Neural cell (in vitro differentiated cells): Measurements from ENCODE around the gene PARVG. TPM values are rescaled to one million over a fixed set of nuclear protein-coding genes. Genes with fewer than 3 reads are reported as not detected.

ENCODE experiments used
- H2AFZ ChIP-seq: fragments of 200-600, 300-800 bp; sonication (generic), shearing (Covaris generic); 2 replicates; pipeline ENCODE4 v1.6.0; 2014; ENCODE audit warnings: low read depth, mild to moderate bottlenecking, antibody characterized with exemption, low read length, moderate library complexity
- H3F3A ChIP-seq: fragments of 200-600 bp; shearing (Covaris generic); 2 replicates; pipeline ENCODE4 v1.6.1; 2016; ENCODE audit warnings: mild to moderate bottlenecking, moderate library complexity, mixed read lengths, antibody characterized with exemption, low read length; ENCODE audit not compliant: insufficient read depth, poor library complexity, severe bottlenecking
- H3K27ac ChIP-seq: fragments of 200-600, 300-800 bp; sonication (generic), shearing (Covaris generic); 2 replicates; pipeline ENCODE4 v1.5.1; 2014; ENCODE audit warnings: mild to moderate bottlenecking, low read length, moderate library complexity
- H3K27me3 ChIP-seq: fragments of 300-800, 200-600 bp; sonication (generic), shearing (Covaris generic); 2 replicates; pipeline ENCODE4 v1.6.0; 2014; ENCODE audit warnings: mild to moderate bottlenecking, low read depth, low read length, moderate library complexity; ENCODE audit not compliant: insufficient read depth
- H3K36me3 ChIP-seq: fragments of 300-800, 200-600 bp; sonication (generic), shearing (Covaris generic); 2 replicates; pipeline ENCODE4 v1.5.1; 2014; ENCODE audit warnings: mild to moderate bottlenecking, antibody characterized with exemption, low read length, moderate library complexity; ENCODE audit not compliant: insufficient read depth
- H3K4me2 ChIP-seq: fragments of 300-800, 200-600 bp; sonication (generic), shearing (Covaris generic); 2 replicates; pipeline ENCODE4 v1.6.0; 2014; ENCODE audit warnings: mild to moderate bottlenecking, low read length
- H3K4me3 ChIP-seq: fragments of 300-800, 200-600 bp; sonication (generic), shearing (Covaris generic); 2 replicates; pipeline ENCODE4 v1.5.1; 2014; ENCODE audit warnings: mild to moderate bottlenecking, low read length, moderate library complexity
- H3K79me2 ChIP-seq: fragments of 200-600 bp; shearing (Covaris generic); replicated peaks from 2 replicates; pipeline ENCODE4 v1.6.0; 2014; ENCODE audit warnings: mild to moderate bottlenecking, low read length, moderate library complexity; ENCODE audit not compliant: insufficient read depth
- H3K9ac ChIP-seq: fragments of 300-800, 200-600 bp; sonication (generic), shearing (Covaris generic); 2 replicates; pipeline ENCODE4 v1.6.1; 2016; ENCODE audit warnings: mild to moderate bottlenecking, low read length, mixed read lengths
- H3K9me2 ChIP-seq: fragments of 200-600 bp; shearing (Covaris generic); 2 replicates; pipeline ENCODE4 v1.6.1; 2016; ENCODE audit warnings: mild to moderate bottlenecking, low read length, mixed read lengths; ENCODE audit not compliant: insufficient read depth
- H3K9me3 ChIP-seq: fragments of 200-600, 300-800 bp; sonication (generic), shearing (Covaris generic); 2 replicates; pipeline ENCODE4 v1.6.1; 2016; ENCODE audit warnings: mild to moderate bottlenecking, mixed run types, low read length, moderate library complexity, mixed read lengths
- H4K20me1 ChIP-seq: fragments of 200-600 bp; shearing (Covaris generic); 2 replicates; pipeline ENCODE4 v1.6.1; 2016; ENCODE audit warnings: mild to moderate bottlenecking, mixed run types; ENCODE audit not compliant: insufficient read depth
- CTCF ChIP-seq: fragments of 450-650 bp; IDR thresholded peaks from 2 replicates; pipeline ENCODE4 v1.5.1; 2014; ENCODE audit warnings: antibody characterized with exemption, mild to moderate bottlenecking, moderate library complexity; ENCODE audit not compliant: poor library complexity, severe bottlenecking
- EP300 ChIP-seq: fragments of 450-650 bp; conservative IDR thresholded peaks from 2 replicates; pipeline ENCODE4 v1.6.1; 2014; ENCODE audit warnings: antibody characterized with exemption, mild to moderate bottlenecking, moderate library complexity; ENCODE audit not compliant: poor library complexity, severe bottlenecking
- EZH2 ChIP-seq: fragments of 200-600, 300-800 bp; shearing (Covaris generic), sonication (generic); IDR thresholded peaks from 2 replicates; pipeline ENCODE4 v1.6.1; 2014; ENCODE audit warnings: antibody characterized with exemption, low read length, borderline replicate concordance, mild to moderate bottlenecking; ENCODE audit not compliant: insufficient read depth, poor library complexity, severe bottlenecking
- MXI1 ChIP-seq: fragments of 450-650 bp; conservative IDR thresholded peaks from 2 replicates; pipeline ENCODE4 v1.6.1; 2014; ENCODE audit warnings: antibody characterized with exemption, mild to moderate bottlenecking; ENCODE audit not compliant: poor library complexity, severe bottlenecking
- POLR2AphosphoS5 ChIP-seq: IDR thresholded peaks from 2 replicates; pipeline ENCODE4 v1.6.1; 2012
- RAD21 ChIP-seq: fragments of 450-650 bp; conservative IDR thresholded peaks from 2 replicates; pipeline ENCODE4 v1.6.1; 2014; ENCODE audit warnings: antibody characterized with exemption, mild to moderate bottlenecking, moderate library complexity
- REST ChIP-seq: IDR thresholded peaks from 2 replicates; pipeline ENCODE4 v1.6.1; 2012; ENCODE audit warnings: borderline replicate concordance
- SMC3 ChIP-seq: fragments of 450-650 bp; conservative IDR thresholded peaks from 2 replicates; pipeline ENCODE4 v1.6.1; 2014; ENCODE audit warnings: antibody characterized with exemption, mild to moderate bottlenecking, moderate library complexity; ENCODE audit not compliant: poor library complexity
- TAF1 ChIP-seq: IDR thresholded peaks from 2 replicates; pipeline ENCODE4 v1.6.1; 2012; ENCODE audit warnings: low read depth
- polyA plus RNA-seq: library from polyadenylated mRNA; depleted of rRNA; stranded (reverse); fragments of >200 nt; gene quantifications from 2 replicates; pipeline ENCODE4 v1.2.3, GENCODE V29; 2014

PARVG gene
- polyA plus RNA-seq, 1 donor from 2014 or later = not detected

- no peak overlapping the region for H3K9ac ChIP-seq
- no peak overlapping the region for H3K4me3 ChIP-seq
- no peaks in the 10 kb centered on the region for H3K9me2 ChIP-seq
- H3K4me2 ChIP-seq = no peak overlapping the region
- H3K79me2 ChIP-seq = no peaks in the 10 kb centered on the region
- H4K20me1 ChIP-seq = no peaks in the 10 kb centered on the region
- H3K27ac ChIP-seq = no peak overlapping the region
- no peaks in the 10 kb centered on the region for H3K36me3 ChIP-seq
- no peaks in the 10 kb centered on the region for H3K27me3 ChIP-seq
- no peak overlapping the region for H2AFZ ChIP-seq
- H3F3A ChIP-seq = no peaks in the 10 kb centered on the region
- no peaks in the 10 kb centered on the region for H3K9me3 ChIP-seq
- TF ChIP-seq RAD21 (no peak), REST (no peak), SMC3 (no peak), MXI1 (no peak), TAF1 (no peak)
These were observed 48.6 kb upstream of the PARVG start for GRCh38 chr22:44131989-44132685.

- no peak overlapping the region for H3K4me2 ChIP-seq
- H3K27ac ChIP-seq = no peak overlapping the region
These were observed 48.0 kb upstream of the PARVG start for GRCh38 chr22:44132724-44133123.

More at GRCh38 chr22:44132724-44133123, 48.0 kb upstream of the PARVG start:
- H3K4me3 ChIP-seq = no peak overlapping the region
- no peak overlapping the region for H2AFZ ChIP-seq
- H3F3A ChIP-seq = no peaks in the 10 kb centered on the region
- H3K9ac ChIP-seq = no peak overlapping the region
- no peaks in the 10 kb centered on the region for H4K20me1 ChIP-seq
- no peaks in the 10 kb centered on the region for H3K9me2 ChIP-seq
- no peaks in the 10 kb centered on the region for H3K79me2 ChIP-seq
- H3K9me3 ChIP-seq = no peaks in the 10 kb centered on the region
- H3K27me3 ChIP-seq = no peaks in the 10 kb centered on the region
- no peak for TF ChIP-seq EZH2
- TF ChIP-seq POLR2AphosphoS5 = no peak
- TF ChIP-seq REST = no peak
- TF ChIP-seq MXI1 = no peak
- TF ChIP-seq SMC3 = no peak
- no peak for TF ChIP-seq TAF1
- no peak for TF ChIP-seq RAD21
- no peak for TF ChIP-seq EP300
- TF ChIP-seq CTCF = no peak
- H3K36me3 ChIP-seq = no peaks in the 10 kb centered on the region
